GM12864 (cell line): ENCODE data around the gene G6PC3.
"Not testable (repeated sequence)": the region's sequence is repeated elsewhere in the genome, so short reads cannot be mapped to it uniquely, and the experiment has no call there.

ENCODE experiments used
- DNase-seq: peaks from one replicate; pipeline ENCODE4 v3.0.0-alpha.2; 2011; ENCODE audit warnings: low read depth
- H3K4me3 ChIP-seq: 2 replicates; pipeline ENCODE4 v1.5.1; 2011; ENCODE audit warnings: mild to moderate bottlenecking, low read depth, low read length, control low read depth
- CTCF ChIP-seq: IDR thresholded peaks from 2 replicates; pipeline ENCODE4 v1.5.1; 2011; ENCODE audit warnings: low read depth, mild to moderate bottlenecking, moderate library complexity, low read length, control low read depth, inconsistent platforms; ENCODE audit errors: missing control alignments

The G6PC3 gene

GRCh38 chr17:44030482-44030881, 40.1 kb upstream of the G6PC3 start:
- TF ChIP-seq CTCF, result no peak
- DNase-seq, result no peak

GRCh38 chr17:44033861-44034408, 36.6 kb upstream of the G6PC3 start:
- DNase-seq, result no peak
- TF ChIP-seq CTCF, result no peak
- H3K4me3 ChIP-seq, result no peak overlapping the region

More at GRCh38 chr17:44030482-44030881, 40.1 kb upstream of the G6PC3 start:
- no peak overlapping the region for H3K4me3 ChIP-seq

- not testable (repeated sequence) for DNase-seq
These were observed 35.8 kb upstream of the G6PC3 start for GRCh38 chr17:44034688-44035087.

GRCh38 chr17:44037471-44037870, 33.1 kb upstream of the G6PC3 start:
- no peak overlapping the region for H3K4me3 ChIP-seq
- no peak for DNase-seq
- no peak for TF ChIP-seq CTCF

More at GRCh38 chr17:44034688-44035087, 35.8 kb upstream of the G6PC3 start:
- H3K4me3 ChIP-seq, result not testable (repeated sequence)

- TF ChIP-seq CTCF, result no peak
- DNase-seq, result no peak
- H3K4me3 ChIP-seq, result no peak overlapping the region
These were observed 31.9 kb upstream of the G6PC3 start for GRCh38 chr17:44038604-44039011.

- no peak for TF ChIP-seq CTCF
- H3K4me3 ChIP-seq, result no peak overlapping the region
- DNase-seq, result no peak
These were observed 30.5 kb upstream of the G6PC3 start for GRCh38 chr17:44039829-44040635.

GRCh38 chr17:44043272-44043696, 27.3 kb upstream of the G6PC3 start:
- no peak for DNase-seq
- no peak overlapping the region for H3K4me3 ChIP-seq
- no peak for TF ChIP-seq CTCF
